GM10847 (cell line): ENCODE measurements around the gene SLC7A6.

Experiments
- POLR2A ChIP-seq: IDR thresholded peaks from 2 replicates; pipeline ENCODE4 v1.6.1; 2011; ENCODE audit not compliant: insufficient read length; ENCODE audit errors: extremely low read depth

SLC7A6 gene

GRCh38 chr16:68281368-68282063 lies 17.2 kb downstream of the SLC7A6 start:
- no peak for TF ChIP-seq POLR2A

GRCh38 chr16:68282064-68282452 lies 17.7 kb downstream of the SLC7A6 start:
- no peak for TF ChIP-seq POLR2A

- no peak for TF ChIP-seq POLR2A
Measured at GRCh38 chr16:68283346-68283745, 19.0 kb downstream of the SLC7A6 start.

- no peak for TF ChIP-seq POLR2A
Measured at GRCh38 chr16:68283801-68284598, 19.7 kb downstream of the SLC7A6 start.

- no peak for TF ChIP-seq POLR2A
Measured at GRCh38 chr16:68284847-68285246, 20.5 kb downstream of the SLC7A6 start.

- no peak for TF ChIP-seq POLR2A
Measured at GRCh38 chr16:68285683-68286082, 21.4 kb downstream of the SLC7A6 start.

- TF ChIP-seq POLR2A: no peak
Measured at GRCh38 chr16:68286153-68287074, 22.1 kb downstream of the SLC7A6 start.

- TF ChIP-seq POLR2A: no peak
Measured at GRCh38 chr16:68287276-68288251, 23.2 kb downstream of the SLC7A6 start.

- no peak for TF ChIP-seq POLR2A
Measured at GRCh38 chr16:68288252-68288650, 23.9 kb downstream of the SLC7A6 start.

GRCh38 chr16:68289202-68289601 lies 24.9 kb downstream of the SLC7A6 start:
- TF ChIP-seq POLR2A: no peak

- TF ChIP-seq POLR2A: no peak
Measured at GRCh38 chr16:68289621-68290329, 25.4 kb downstream of the SLC7A6 start.

- no peak for TF ChIP-seq POLR2A
Measured at GRCh38 chr16:68290450-68290849, 26.1 kb downstream of the SLC7A6 start.

- TF ChIP-seq POLR2A: no peak
Measured at GRCh38 chr16:68291227-68291626, 26.9 kb downstream of the SLC7A6 start.

- no peak for TF ChIP-seq POLR2A
Measured at GRCh38 chr16:68292425-68292824, 28.1 kb downstream of the SLC7A6 start.
